GM12872 (cell line): ENCODE measurements around the gene ALAS1.

Experiments
- CTCF ChIP-seq: IDR thresholded peaks from 3 replicates; pipeline ENCODE4 v1.5.1; 2011; ENCODE audit warnings: low read depth, mild to moderate bottlenecking, low read length, moderate library complexity; ENCODE audit not compliant: insufficient read depth

Gene ALAS1

DNA sequence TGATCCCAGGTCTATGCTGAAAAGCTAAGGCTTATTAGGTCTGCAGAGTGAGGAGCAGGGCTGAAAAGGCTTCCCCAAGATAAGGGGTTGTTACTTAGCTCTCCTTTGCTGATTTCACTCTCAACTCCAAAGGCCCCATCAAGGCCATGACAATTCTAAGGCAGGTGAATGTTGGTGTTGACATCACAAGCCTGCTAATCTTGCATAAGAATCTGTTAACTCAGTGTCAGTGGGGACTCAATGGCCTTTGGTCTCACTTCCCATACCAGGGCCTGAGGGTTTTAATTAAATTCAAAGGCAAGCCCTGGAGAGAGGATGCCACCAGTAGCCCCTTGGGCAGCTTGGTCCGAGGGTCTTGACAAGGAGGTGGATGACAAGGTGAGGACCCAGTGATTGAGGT, 9.4 kb upstream of the ALAS1 start:
- TF ChIP-seq CTCF, result no peak

DNA sequence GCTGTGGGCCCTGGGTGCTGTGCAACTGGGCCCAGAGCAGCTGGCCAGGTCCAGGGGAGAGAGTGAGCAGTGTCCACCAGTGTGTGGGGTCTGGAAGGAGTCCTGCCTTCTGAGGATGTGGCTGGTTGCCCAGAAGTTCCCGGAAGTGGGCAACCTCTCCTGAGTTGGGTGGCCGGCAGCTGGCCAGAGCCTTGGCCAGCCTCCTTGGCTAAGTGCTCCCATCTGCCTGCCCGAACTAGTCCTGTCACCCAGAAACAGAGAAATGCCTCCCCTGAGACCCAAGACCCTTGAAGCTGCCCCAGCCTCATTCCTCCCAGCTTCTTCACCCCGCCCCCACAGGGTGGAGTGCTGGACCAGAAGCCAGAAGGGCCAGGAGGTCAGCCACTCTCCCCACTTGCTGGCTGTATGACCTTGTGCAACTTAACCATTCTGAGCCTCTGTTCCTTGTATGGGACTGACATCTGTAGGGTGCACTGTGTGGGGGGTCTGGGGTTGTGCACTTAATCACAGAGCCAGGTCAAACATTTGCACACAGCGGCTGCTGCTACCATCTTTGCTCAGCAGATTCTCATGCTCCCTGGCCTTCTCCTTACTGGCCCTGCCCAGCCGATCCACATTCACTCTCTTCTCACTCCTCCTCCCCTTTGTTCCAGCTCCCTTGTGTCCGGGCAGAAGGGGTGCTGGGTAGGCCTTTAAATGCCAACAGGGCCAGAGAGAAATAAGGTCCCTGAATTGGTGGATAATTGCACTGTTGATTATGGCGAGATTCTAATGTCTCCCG, 7.5 kb upstream of the ALAS1 start:
- TF ChIP-seq CTCF, result no peak

- no peak for TF ChIP-seq CTCF
Observed at GRCh38 chr3:52191663-52192062, 6.3 kb upstream of the ALAS1 start.

DNA sequence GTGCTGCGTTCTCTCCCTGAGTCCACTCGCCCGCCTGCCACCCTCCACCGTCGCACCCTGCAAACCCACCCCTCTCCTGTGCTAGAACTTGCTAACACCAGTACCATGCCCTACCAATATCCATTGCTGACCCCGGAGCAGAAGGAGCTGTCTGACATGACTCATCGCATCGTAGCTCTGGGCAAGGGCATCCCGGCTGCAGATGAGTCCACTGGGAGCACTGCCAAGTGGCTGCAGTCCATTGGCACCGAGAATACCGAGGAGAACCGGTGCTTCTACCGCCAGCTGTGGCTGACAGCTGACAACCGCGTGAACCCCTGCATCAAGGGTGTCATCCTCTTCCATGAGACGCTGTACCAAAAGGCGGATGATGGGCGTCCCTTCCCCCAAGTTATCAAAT, 4.9 kb upstream of the ALAS1 start:
- no peak for TF ChIP-seq CTCF

- no peak for TF ChIP-seq CTCF
Observed at GRCh38 chr3:52194485-52195290, 3.3 kb upstream of the ALAS1 start.

- no peak for TF ChIP-seq CTCF
Observed at GRCh38 chr3:52195291-52195597, 2.7 kb upstream of the ALAS1 start.

- no peak for TF ChIP-seq CTCF
Observed at GRCh38 chr3:52195823-52196331, 2.1 kb upstream of the ALAS1 start.
